NT2/D1 (cell line): ENCODE measurements around the gene TTC3.

ENCODE experiments used
- SUZ12 ChIP-seq: IDR thresholded peaks from 2 replicates; pipeline ENCODE4 v1.6.1; 2011; ENCODE audit not compliant: insufficient read length, insufficient read depth; ENCODE audit errors: extremely low read depth
- YY1 ChIP-seq: IDR thresholded peaks from 2 replicates; pipeline ENCODE4 v1.6.1; 2011; ENCODE audit not compliant: insufficient read length, insufficient read depth
- ZNF274 ChIP-seq: IDR thresholded peaks from 2 replicates; pipeline ENCODE4 v1.6.1; 2011; ENCODE audit warnings: mild to moderate bottlenecking, low read depth, low read length

- TF ChIP-seq YY1 (no peak), ZNF274 (no peak), SUZ12 (no peak)
Measured at GRCh38 chr21:37063433-37063832, 9.6 kb upstream of the TTC3 start.
